H1 (cell line): ENCODE results near the gene PGF. TPM values are rescaled to one million over a fixed set of nuclear protein-coding genes. Genes with fewer than 3 reads are reported as not detected.

Experiments used
- CTCF ChIA-PET: fragments of 300-600 bp; sonication (Branson Sonifier 250); formaldehyde crosslinking; loops from one replicate; lab custom pipeline; 2021; ENCODE audit not compliant: partially characterized antibody; lab: Charles Lee
- POLR2A ChIA-PET: fragments of 300-600 bp; sonication (Branson Sonifier 250); formaldehyde crosslinking; loops from one replicate; lab custom pipeline; 2021; ENCODE audit warnings: inconsistent platforms; ENCODE audit not compliant: partially characterized antibody; lab: Charles Lee
- DNase-seq, 2 experiments: peaks; one replicate each; pipeline versions ENCODE4 v3.0.0 to v3.0.0-alpha.2; 2010 to 2022; ENCODE audit warnings: low spot score in 2 of 2, low read depth in 1 of 2, mixed read lengths in 1 of 2
- FAIRE-seq: peaks from 2 replicates; lab custom pipeline; 2011; peaks lifted over from hg19 to GRCh38; lab: Jason Lieb, UNC
- H2AFZ ChIP-seq: 2 replicates; pipeline ENCODE4 v1.8.1; 2012; ENCODE audit warnings: low read length, inconsistent platforms
- H2AK5ac ChIP-seq: 2 replicates; pipeline ENCODE4 v1.6.1; 2013; ENCODE audit warnings: low read depth, low read length
- H2BK120ac ChIP-seq: replicated peaks from 2 replicates; pipeline ENCODE3; 2013; ENCODE audit warnings: low read depth, low read length, inconsistent platforms
- H2BK12ac ChIP-seq: 2 replicates; pipeline ENCODE4 v1.6.1; 2013; ENCODE audit warnings: low read depth, low read length
- H2BK15ac ChIP-seq: 2 replicates; pipeline ENCODE4 v1.6.1; 2013; ENCODE audit warnings: low read length
- H2BK20ac ChIP-seq: 2 replicates; pipeline ENCODE4 v1.6.1; 2013; ENCODE audit warnings: low read length
- H2BK5ac ChIP-seq: 2 replicates; pipeline ENCODE4 v1.6.1; 2013; ENCODE audit warnings: low read depth, low read length
- H3K14ac ChIP-seq: 2 replicates; pipeline ENCODE4 v1.6.1; 2013; ENCODE audit warnings: inconsistent platforms; ENCODE audit not compliant: insufficient read length
- H3K18ac ChIP-seq: 2 replicates; pipeline ENCODE4 v1.6.1; 2013; ENCODE audit warnings: low read length; ENCODE audit errors: extremely low read depth
- H3K23ac ChIP-seq: 2 replicates; pipeline ENCODE4 v1.6.1; 2013; ENCODE audit warnings: inconsistent platforms; ENCODE audit not compliant: insufficient read length
- H3K23me2 ChIP-seq: 2 replicates; pipeline ENCODE4 v1.6.1; 2013; ENCODE audit warnings: low read depth, low read length
- H3K27ac ChIP-seq: 2 replicates; pipeline ENCODE4 v1.6.1; 2011; ENCODE audit warnings: low read depth, low read length, inconsistent platforms
- H3K27me3 ChIP-seq, 4 experiments: replicated peaks in 1 of 4; 1 replicate in 1 of 4; 2 replicates in 3 of 4; pipeline versions ENCODE4 v1.6.1 to v1.8.1; 2011 to 2013; ENCODE audit warnings: low read length in 3 of 4, mild to moderate bottlenecking in 3 of 4, inconsistent platforms in 2 of 4, mixed read lengths in 2 of 4, moderate library complexity in 1 of 4; ENCODE audit not compliant: control insufficient read depth in 3 of 4, insufficient read depth in 3 of 4; ENCODE audit errors: extremely low read depth in 1 of 4
- H3K36me3 ChIP-seq, 4 experiments: 2 replicates each; pipeline versions ENCODE4 v1.6.1 to v1.8.1; 2011 to 2013; ENCODE audit warnings: mild to moderate bottlenecking in 4 of 4, low read length in 3 of 4, moderate library complexity in 2 of 4, control low read depth in 1 of 4, inconsistent platforms in 1 of 4; ENCODE audit not compliant: insufficient read depth in 4 of 4, control insufficient read depth in 2 of 4
- H3K4ac ChIP-seq: replicated peaks from 2 replicates; pipeline ENCODE3; 2013; ENCODE audit warnings: low read length, low read depth, mixed read lengths, inconsistent platforms; ENCODE audit not compliant: insufficient read length
- H3K4me1 ChIP-seq, 4 experiments: replicated peaks in 1 of 4; 1 replicate in 1 of 4; 2 replicates in 3 of 4; pipeline versions ENCODE4 v1.6.1 to v1.8.1; 2011 to 2013; ENCODE audit warnings: low read length in 3 of 4, inconsistent platforms in 2 of 4, mixed read lengths in 1 of 4; ENCODE audit not compliant: insufficient read depth in 4 of 4, control insufficient read depth in 3 of 4
- H3K4me2 ChIP-seq, 2 experiments: 2 replicates each; pipeline versions ENCODE4 v1.6.1 to v1.8.1; 2011 to 2013; ENCODE audit warnings: low read depth in 2 of 2, low read length in 2 of 2, control low read depth in 1 of 2, inconsistent platforms in 1 of 2, mild to moderate bottlenecking in 1 of 2; ENCODE audit not compliant: insufficient read depth in 1 of 2
- H3K4me3 ChIP-seq, 4 experiments: fragments of 200-600, 300-600 bp in 1 of 4; sonication (generic), shearing (Covaris generic), sonication (Bioruptor Twin) in 1 of 4; 2 replicates each; pipeline versions ENCODE4 v1.5.1 to v1.8.1; 2011 to 2016; ENCODE audit warnings: low read length in 4 of 4, low read depth in 3 of 4, control low read depth in 2 of 4, inconsistent platforms in 2 of 4, mild to moderate bottlenecking in 2 of 4, mixed read lengths in 1 of 4, moderate library complexity in 1 of 4; ENCODE audit not compliant: insufficient read depth in 2 of 4; ENCODE audit errors: extremely low read depth in 1 of 4
- H3K56ac ChIP-seq: replicated peaks from 2 replicates; pipeline ENCODE3; 2013; ENCODE audit warnings: low read depth, mild to moderate bottlenecking, mixed read lengths, low read length, inconsistent platforms; ENCODE audit not compliant: insufficient read length
- H3K79me1 ChIP-seq: 2 replicates; pipeline ENCODE4 v1.6.1; 2013; ENCODE audit warnings: low read depth, low read length, control low read depth
- H3K79me2 ChIP-seq, 2 experiments: 2 replicates each; pipeline versions ENCODE4 v1.6.1 to v1.8.1; 2012 to 2013; ENCODE audit warnings: low read length in 2 of 2, mild to moderate bottlenecking in 2 of 2, inconsistent platforms in 1 of 2; ENCODE audit not compliant: insufficient read depth in 2 of 2, control insufficient read depth in 1 of 2
- H3K9ac ChIP-seq, 4 experiments: replicated peaks in 1 of 4; 1 replicate in 1 of 4; 2 replicates in 3 of 4; pipeline versions ENCODE4 v1.6.1 to v1.8.1; 2011 to 2013; ENCODE audit warnings: low read depth in 3 of 4, low read length in 3 of 4, control low read depth in 2 of 4, mild to moderate bottlenecking in 2 of 4, moderate library complexity in 2 of 4, inconsistent platforms in 1 of 4; ENCODE audit errors: extremely low read depth in 1 of 4
- H3K9me3 ChIP-seq, 2 experiments: 2 replicates each; pipeline versions ENCODE4 v1.6.1 to v1.8.1; 2012 to 2013; ENCODE audit warnings: mild to moderate bottlenecking in 2 of 2, moderate library complexity in 2 of 2, control low read depth in 1 of 2, inconsistent platforms in 1 of 2, low read depth in 1 of 2, low read length in 1 of 2, mixed read lengths in 1 of 2; ENCODE audit not compliant: insufficient read depth in 2 of 2
- H4K20me1 ChIP-seq, 2 experiments: replicated peaks in 1 of 2; 2 replicates each; pipeline versions ENCODE3 to v1.8.1; 2011 to 2013; ENCODE audit warnings: inconsistent platforms in 2 of 2, low read length in 2 of 2, mild to moderate bottlenecking in 1 of 2; ENCODE audit not compliant: insufficient read depth in 2 of 2, control insufficient read depth in 1 of 2
- H4K5ac ChIP-seq: 2 replicates; pipeline ENCODE4 v1.6.1; 2013; ENCODE audit warnings: low read length, low read depth, mixed read lengths, inconsistent platforms; ENCODE audit not compliant: insufficient read length
- H4K8ac ChIP-seq: 2 replicates; pipeline ENCODE4 v1.8.0; 2013; ENCODE audit warnings: mild to moderate bottlenecking, moderate library complexity, low read length, inconsistent platforms; ENCODE audit not compliant: insufficient read depth; ENCODE audit errors: extremely low read depth
- H4K91ac ChIP-seq: replicated peaks from 2 replicates; pipeline ENCODE3; 2013; ENCODE audit warnings: low read length, mixed read lengths, inconsistent platforms; ENCODE audit not compliant: insufficient read length
- BCL11A ChIP-seq, 2 experiments: IDR thresholded peaks; one replicate each; pipeline ENCODE4 v1.6.1; 2011; ENCODE audit warnings: low read depth in 2 of 2, low read length in 2 of 2, mild to moderate bottlenecking in 2 of 2
- CHD1 ChIP-seq: IDR thresholded peaks from 2 replicates; pipeline ENCODE4 v1.6.1; 2012; ENCODE audit warnings: low read depth, low read length, improper control_type of control experiment
- CHD2 ChIP-seq: IDR thresholded peaks from 2 replicates; pipeline ENCODE4 v1.6.1; 2012; ENCODE audit warnings: low read length, improper control_type of control experiment
- EGR1 ChIP-seq: IDR thresholded peaks from 2 replicates; pipeline ENCODE4 v1.6.1; 2011; ENCODE audit warnings: low read depth, low read length, borderline replicate concordance
- EZH2 ChIP-seq: fragments of 200-600 bp; sonication (generic); IDR thresholded peaks from 2 replicates; pipeline ENCODE4 v1.7.1; 2012; ENCODE audit warnings: low read depth, mild to moderate bottlenecking, moderate library complexity, low read length, inconsistent platforms; ENCODE audit not compliant: severe bottlenecking
- FOSL1 ChIP-seq: IDR thresholded peaks from 2 replicates; pipeline ENCODE4 v1.6.1; 2011; ENCODE audit warnings: mild to moderate bottlenecking, low read depth, low read length, moderate library complexity; ENCODE audit not compliant: insufficient read depth
- HDAC6 ChIP-seq: IDR thresholded peaks from one replicate; pipeline ENCODE4 v1.7.1; 2012; ENCODE audit warnings: low read depth, mild to moderate bottlenecking, inconsistent platforms, low read length, moderate library complexity
- JUN ChIP-seq: IDR thresholded peaks from 2 replicates; pipeline ENCODE4 v1.6.1; 2011; ENCODE audit warnings: low read depth, mild to moderate bottlenecking, improper control_type of control experiment, low read length
- KDM1A ChIP-seq: fragments of 200-600, 300-600 bp; sonication (generic); IDR thresholded peaks from 2 replicates; pipeline ENCODE4 v1.7.1; 2016; ENCODE audit warnings: mild to moderate bottlenecking, low read length, borderline replicate concordance
- RAD21 ChIP-seq, 2 experiments: IDR thresholded peaks in 1 of 2; conservative IDR thresholded peaks in 1 of 2; 2 replicates each; pipeline ENCODE4 v1.6.1; 2011; ENCODE audit warnings: low read depth in 2 of 2, low read length in 2 of 2, improper control_type of control experiment in 1 of 2, inconsistent platforms in 1 of 2, mild to moderate bottlenecking in 1 of 2, moderate library complexity in 1 of 2
- RBBP5 ChIP-seq: IDR thresholded peaks from 2 replicates; pipeline ENCODE4 v1.7.1; 2012; ENCODE audit warnings: low read depth, mild to moderate bottlenecking, inconsistent platforms, low read length, moderate library complexity, borderline replicate concordance
- RNF2 ChIP-seq: fragments of 200-900, 300-1000 bp; sonication (generic); IDR thresholded peaks from 2 replicates; pipeline ENCODE4 v1.7.1; 2016; ENCODE audit warnings: borderline replicate concordance, low read depth, mild to moderate bottlenecking, antibody characterized with exemption, low read length; ENCODE audit not compliant: poor library complexity, severe bottlenecking; ENCODE audit errors: missing control alignments
- SIX5 ChIP-seq: IDR thresholded peaks from 2 replicates; pipeline ENCODE4 v1.6.1; 2011; ENCODE audit warnings: mild to moderate bottlenecking, low read depth, low read length
- WGBS, 2 experiments: shearing (Covaris generic) in 1 of 2; methylation state at CpG; one replicate each; pipeline versions ENCODE4 v1.1.6 to v1.1.7; 2013 to 2015; ENCODE audit warnings: low lambda C conversion rate in 2 of 2, mixed read lengths in 2 of 2, inconsistent platforms in 1 of 2, low coverage in 1 of 2, missing lambda C conversion rate in 1 of 2; ENCODE audit not compliant: insufficient replicate concordance in 2 of 2, insufficient coverage in 1 of 2, insufficient read length in 1 of 2; ENCODE audit errors: extremely low coverage in 1 of 2, missing lambda C conversion rate in 1 of 2; 5-methylcytosine and 5-hydroxymethylcytosine counted together
- polyA plus RNA-seq, 7 experiments: library from polyadenylated mRNA; depleted of rRNA in 3 of 7; stranded (reverse) in 5 of 7; unstranded in 2 of 7; fragments of >200 nt in 5 of 7; fragments of 200-250 nt in 2 of 7; gene quantifications; 1 replicate in 5 of 7; 2 replicates in 1 of 7; 4 replicates in 1 of 7; pipeline versions ENCODE4 v1.2.1 to v1.2.3, GENCODE V29; 2011 to 2013; ENCODE audit warnings: missing spikeins in 2 of 7, mixed read lengths in 2 of 7
- total RNA-seq: library from RNA; stranded (reverse); fragmentation: NEBNext Ultra II Directional; extraction: Animal tissue kit (Norgen Biotek cat#: 25700); gene quantifications from 2 replicates; pipeline ENCODE4 v1.2.1, GENCODE V29; 2021

Gene PGF
- total and polyA plus RNA-seq, 2 of the 8 experiments (the other 6 are each of a cell fraction or from before 2014, with no cell fraction given), result 2.1 to 4.1 TPM

- no peak overlapping the region for H3K23ac ChIP-seq
- TF ChIP-seq BCL11A (IDR thresholded peaks at IDR 0.05; ENCODE audit: low read depth in 2 of 2, low read length in 2 of 2) (no peak), RAD21 (IDR thresholded peaks at IDR 0.05 in 1 of 2, conservative IDR thresholded peaks at IDR 0.05 in 1 of 2; ENCODE audit: low read depth in 2 of 2, low read length in 2 of 2) (no peak), HDAC6 (no peak), KDM1A (no peak), FOSL1 (no peak), JUN (no peak), SIX5 (no peak), CHD1 (no peak), RBBP5 (no peak), CHD2 (no peak), EGR1 (no peak), RNF2 (no peak), EZH2 (no peak)
Measured at GRCh38 chr14:74981833-74982232, 26.4 kb upstream of the PGF start.

More at GRCh38 chr14:74981833-74982232, 26.4 kb upstream of the PGF start:
- 0 out of 2 replicates have a peak overlapping the region, but pooled peaks have one; percentile 27 for H2BK12ac ChIP-seq
- no peak overlapping the region for H2AFZ ChIP-seq
- H3K27me3 ChIP-seq, result peaks cover 0 to 2% (median 0%) of the 10 kb centered on the region in 4 experiments; a peak in 1 of 7 replicates
- CTCF ChIA-PET, result interaction anchor here (0.9 to 4.5 kb wide), 11 partner anchors 10 to 122 kb away, joined by 3 to 30 read pairs (median 5); partner anchors contain the start of gene EIF2B2
- no peak overlapping the region for H4K5ac ChIP-seq
- H4K8ac ChIP-seq, result no peak overlapping the region
- no peak overlapping the region for H3K27ac ChIP-seq
- H3K4me1 ChIP-seq, result peaks cover 0 to 31% (median 24%) of the 10 kb centered on the region in 4 experiments; a peak in 6 of 7 replicates
- H3K36me3 ChIP-seq, result no peaks in the 10 kb centered on the region
- no peak overlapping the region for H3K18ac ChIP-seq
- H2BK20ac ChIP-seq, result no peak overlapping the region
- H3K4ac ChIP-seq, result no peak overlapping the region
- no peaks in the 10 kb centered on the region for H3K79me1 ChIP-seq
- H2AK5ac ChIP-seq, result no peak overlapping the region
- no peak overlapping the region for H3K14ac ChIP-seq
- FAIRE-seq (no peak), DNase-seq (no peak)
- no peaks in the 10 kb centered on the region for H3K9me3 ChIP-seq
- H3K9ac ChIP-seq, result no peak overlapping the region
- H3K56ac ChIP-seq, result no peak overlapping the region
- H2BK15ac ChIP-seq, result no peak overlapping the region
- no peak overlapping the region for H3K4me2 ChIP-seq
- no peaks in the 10 kb centered on the region for H3K23me2 ChIP-seq
- no peak overlapping the region for H3K4me3 ChIP-seq
- no peaks in the 10 kb centered on the region for H3K79me2 ChIP-seq
- POLR2A ChIA-PET, result interaction anchor here (0.6 to 1.5 kb wide), 4 partner anchors 17 to 1118 kb away, joined by 3 read pairs; no protein-coding TSS in a partner anchor
- H2BK120ac ChIP-seq, result no peak overlapping the region
- no peak overlapping the region for H4K91ac ChIP-seq
- WGBS, 2 experiments, result 88% methylated on average over 4 of the region's 5 CpGs; no CpG with 5 or more reads in 1 of the 2 experiments
- no peaks in the 10 kb centered on the region for H4K20me1 ChIP-seq
- no peak overlapping the region for H2BK5ac ChIP-seq
